Activated gamma-delta T cell (primary cell): ENCODE measurements around the gene DDIAS.
"Not testable (repeated sequence)": the region's sequence is repeated elsewhere in the genome, so short reads cannot be mapped to it uniquely, and the experiment has no call there.

Experiments used
- DNase-seq: peaks from one replicate; lab custom pipeline; 2025; lab: John Stamatoyannopoulos, UW

DDIAS gene

DNA sequence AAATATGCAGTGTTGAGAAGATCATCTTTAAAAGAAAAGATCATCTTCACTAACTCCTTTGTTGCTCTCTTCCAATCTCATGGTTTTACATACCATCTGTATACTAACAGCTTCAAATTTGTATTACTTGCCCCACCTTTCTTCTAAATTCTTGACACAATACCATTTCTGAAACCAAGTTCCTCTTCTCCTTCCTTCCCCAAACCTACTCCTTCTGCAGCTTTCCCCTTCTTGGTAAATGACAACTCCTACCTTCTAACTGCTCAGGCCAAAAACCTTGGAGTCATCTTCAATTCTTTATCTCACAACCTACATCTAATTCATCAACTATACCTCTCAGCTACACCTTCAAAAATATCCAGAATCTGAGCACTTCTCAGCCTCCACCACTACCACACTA lies 10.6 kb upstream of the DDIAS start:
- no peak for DNase-seq

DNA sequence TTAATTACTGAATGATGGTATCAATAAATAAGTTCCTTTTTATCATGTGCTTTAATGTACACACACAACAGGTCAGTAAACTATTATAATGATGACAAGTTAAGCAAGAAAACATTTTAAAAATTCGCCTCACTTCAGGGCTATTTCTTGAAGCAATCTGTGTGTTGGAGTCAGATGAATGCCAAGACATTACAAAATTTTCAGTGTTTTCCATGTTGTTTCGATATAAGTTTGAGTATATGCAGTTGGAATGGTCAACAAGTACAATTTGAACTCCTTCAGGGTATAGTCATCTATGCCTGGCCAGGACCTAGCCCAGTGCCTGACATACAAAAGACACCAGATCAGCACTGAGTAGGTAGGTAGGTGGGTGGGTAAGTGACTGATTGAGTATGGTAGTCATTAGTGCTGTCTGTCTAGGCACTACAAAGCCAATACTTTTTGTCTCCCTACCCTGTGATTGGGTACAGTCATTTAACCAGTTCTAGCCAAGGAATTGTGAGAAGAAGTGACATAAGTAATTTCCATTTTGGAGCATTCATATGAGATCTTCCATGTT lies 8.8 kb upstream of the DDIAS start:
- DNase-seq = no peak

DNA sequence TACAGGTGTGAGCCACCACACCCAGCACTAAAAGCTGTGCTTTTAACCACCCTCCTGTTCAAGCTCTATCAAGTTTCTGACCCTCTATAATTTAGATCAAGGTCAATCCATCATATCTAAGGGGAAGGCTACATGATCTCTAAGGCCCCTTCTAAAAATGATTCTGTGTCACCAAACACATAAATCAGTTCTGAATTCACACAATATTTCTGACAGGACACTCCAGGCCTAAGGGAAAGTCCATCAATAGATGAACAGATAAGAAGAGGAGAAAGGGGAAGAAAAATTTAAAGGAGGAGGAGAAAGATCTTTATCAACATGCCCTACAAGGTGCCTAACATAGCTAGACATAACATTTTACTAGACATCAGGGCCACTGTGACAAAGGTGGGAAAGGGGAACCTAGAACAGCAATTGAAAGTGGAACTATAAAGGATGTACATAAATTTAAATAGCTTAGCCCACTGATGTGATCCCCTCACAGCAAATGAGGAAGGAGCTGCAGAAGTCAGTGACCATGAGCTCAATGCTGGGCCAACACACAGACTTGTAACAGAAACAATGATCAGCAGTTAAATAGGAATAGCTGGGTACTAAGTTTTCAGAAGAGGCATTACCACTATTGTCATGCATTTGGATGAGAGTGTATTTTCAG lies 6.0 kb upstream of the DDIAS start:
- no peak for DNase-seq

- no peak for DNase-seq
Measured at GRCh38 chr11:82896183-82896582, 5.4 kb upstream of the DDIAS start.

- DNase-seq = no peak
Measured at GRCh38 chr11:82898241-82898640, 3.3 kb upstream of the DDIAS start.

- DNase-seq = no peak
Measured at GRCh38 chr11:82899186-82899820, 2.2 kb upstream of the DDIAS start.

DNA sequence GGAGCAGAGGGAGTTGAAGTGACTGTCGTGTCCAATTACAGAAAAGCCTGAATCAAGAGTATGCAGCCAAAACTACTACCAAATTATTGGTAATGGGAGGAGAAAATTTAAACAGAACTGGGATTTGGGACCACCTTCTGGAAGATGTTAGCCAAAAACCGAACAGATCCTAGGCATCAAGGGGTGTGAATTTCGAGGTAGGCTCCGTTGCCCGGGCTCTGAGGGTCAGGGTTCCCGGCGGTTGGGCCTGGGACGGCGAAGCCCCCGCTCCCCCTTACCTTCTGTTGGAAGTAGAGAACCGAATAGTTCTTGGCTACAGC lies 1.6 kb upstream of the DDIAS start:
- DNase-seq = no peak

GRCh38 chr11:82900277-82901164 lies 1.0 kb upstream of the DDIAS start, which contains the start of gene PRCP:
PRCP (minus strand) TSS chr11:82900430; CDS start chr11:82900402, 28 bp downstream.
- DNase-seq = peak; percentile 80

DNA sequence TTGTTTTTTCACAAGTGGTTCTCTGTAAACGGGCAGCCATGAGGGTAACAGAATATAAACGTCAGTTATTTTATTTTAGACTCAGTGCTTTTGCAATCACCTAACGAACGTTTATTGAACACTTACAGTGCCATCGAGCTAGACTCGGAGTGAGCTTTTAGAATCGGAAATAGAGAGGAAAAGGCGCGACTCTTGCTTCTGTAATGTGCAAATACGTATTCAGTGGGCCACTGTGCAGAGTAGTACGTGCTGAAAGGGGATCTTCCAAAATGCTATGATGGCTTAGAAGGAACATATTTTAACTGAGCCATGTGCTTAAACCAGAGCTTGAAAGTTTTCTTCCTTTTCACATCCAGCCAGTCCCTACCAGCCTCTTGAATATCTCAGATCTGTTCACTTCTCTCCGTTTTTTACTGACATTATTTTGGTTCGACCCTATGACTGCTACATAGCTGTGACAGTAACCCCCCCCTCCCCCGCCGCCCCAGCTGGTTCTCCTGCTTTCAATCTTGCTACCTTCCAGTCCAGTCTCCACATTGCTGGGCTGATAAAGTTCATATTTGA lies 468 bp downstream of the DDIAS start:
- DNase-seq = no peak

DNA sequence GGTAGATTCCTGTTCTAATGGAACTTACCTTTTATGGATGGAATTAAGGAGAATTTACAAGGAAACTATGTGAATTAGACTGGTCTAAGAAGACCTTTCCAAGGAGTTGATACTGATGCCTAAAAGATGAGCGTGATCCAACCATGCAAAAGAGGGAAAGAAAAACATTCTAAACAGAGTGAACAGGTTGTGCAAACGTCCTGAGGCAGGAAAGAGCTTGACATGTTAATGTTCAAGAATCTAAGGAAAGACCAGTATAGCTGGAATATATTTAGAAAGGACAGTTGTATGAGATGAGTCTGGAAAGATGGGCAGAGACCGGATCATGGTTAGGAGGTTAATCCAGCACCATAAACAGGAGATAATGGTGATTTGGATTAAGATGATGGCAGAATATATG lies 1.3 kb downstream of the DDIAS start:
- DNase-seq = no peak

DNA sequence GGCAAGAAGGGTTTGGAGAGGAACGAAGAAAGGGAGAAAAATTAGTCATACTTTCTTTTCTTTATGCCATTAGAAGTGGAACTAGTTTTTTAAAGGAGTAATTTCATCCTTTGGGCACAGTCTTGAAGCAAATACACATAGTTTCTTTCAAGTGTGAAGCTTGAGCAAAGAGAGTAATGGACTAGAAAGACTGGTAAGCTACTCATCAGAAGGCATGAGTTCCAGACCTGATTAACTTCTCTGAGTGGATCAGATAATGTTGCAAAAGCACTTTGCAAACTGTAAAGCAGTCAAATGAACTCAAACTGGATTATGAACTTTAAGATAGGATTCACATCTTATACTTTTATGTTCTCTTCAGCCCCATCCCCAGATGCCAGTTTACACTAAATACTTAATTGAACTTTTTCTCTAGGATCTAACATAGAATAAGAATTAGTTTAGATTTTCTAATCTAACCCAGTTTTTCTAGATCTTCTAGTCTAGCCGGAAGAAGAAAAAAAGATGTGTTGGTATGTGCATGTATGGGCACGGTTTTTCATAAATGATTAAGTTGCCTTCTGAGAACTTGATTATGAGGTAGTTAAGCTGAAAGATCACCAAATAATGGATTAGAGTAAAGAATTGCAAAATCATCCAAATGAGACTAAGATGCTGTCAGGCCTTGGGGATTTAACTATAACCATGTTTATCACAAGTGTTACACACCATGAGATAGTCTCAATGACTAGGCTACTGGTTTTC lies 2.5 kb downstream of the DDIAS start:
- no peak for DNase-seq

- DNase-seq = no peak
Measured at GRCh38 chr11:82906236-82906635, 4.7 kb downstream of the DDIAS start.

DNA sequence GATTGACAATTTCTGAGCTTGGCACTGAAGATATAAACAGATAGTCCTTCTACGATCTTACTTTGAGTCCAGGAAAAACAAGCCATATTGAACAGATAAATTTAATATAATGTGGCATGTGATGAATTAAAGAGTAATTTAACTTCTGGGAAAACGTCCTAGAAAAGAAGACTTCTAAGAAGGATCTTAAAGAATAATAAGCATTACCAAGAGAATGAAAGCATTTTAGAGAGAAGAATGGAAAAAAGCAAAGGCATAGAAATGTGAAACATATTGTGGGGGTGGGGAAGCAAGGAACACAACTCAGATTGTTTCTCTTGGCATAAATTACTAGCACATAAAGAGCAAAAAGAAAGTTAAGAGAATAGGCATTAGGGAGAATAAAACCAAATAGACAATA lies 5.4 kb downstream of the DDIAS start:
- no peak for DNase-seq

GRCh38 chr11:82907371-82907770 lies 5.8 kb downstream of the DDIAS start:
- no peak for DNase-seq

DNA sequence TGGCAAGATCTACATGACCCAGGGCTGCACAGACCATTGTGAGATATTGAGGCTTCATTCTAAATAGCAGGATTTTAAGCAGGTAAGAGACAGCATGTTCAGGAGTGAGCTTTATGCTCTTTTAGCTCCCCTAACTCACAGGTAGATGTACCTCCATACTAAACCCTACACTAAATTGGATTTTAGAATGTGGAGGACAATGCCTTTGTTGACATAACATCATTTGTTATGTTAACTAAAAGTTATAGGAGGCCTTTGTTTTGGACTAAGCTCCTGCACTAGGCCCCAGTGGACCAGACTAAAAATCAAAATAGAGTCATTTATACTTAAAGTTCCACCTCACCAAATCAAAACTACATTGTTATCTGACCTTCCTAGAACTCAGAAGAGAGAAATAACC lies 6.8 kb downstream of the DDIAS start:
- DNase-seq = no peak

- DNase-seq = no peak
Measured at GRCh38 chr11:82909015-82909640, 7.6 kb downstream of the DDIAS start.

DNA sequence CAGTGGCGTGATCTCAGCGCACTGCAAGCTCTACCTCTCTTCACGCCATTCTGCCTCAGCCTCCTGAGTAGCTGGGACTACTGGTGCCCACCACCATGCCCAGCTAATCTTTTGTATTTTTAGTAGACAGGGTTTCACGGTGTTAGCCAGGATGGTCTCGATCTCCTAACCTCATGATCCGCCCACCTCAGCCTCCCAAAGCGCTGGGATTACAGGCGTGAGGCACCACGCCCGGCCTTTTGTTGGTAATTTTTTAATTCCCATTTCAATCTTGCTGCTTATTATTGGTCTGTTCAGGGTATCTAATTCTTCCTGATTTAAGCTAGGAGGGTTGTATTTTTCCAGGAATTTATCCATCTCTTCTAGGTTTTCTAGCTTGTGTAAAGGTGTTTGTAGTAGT lies 18.2 kb downstream of the DDIAS start:
- DNase-seq = not testable (repeated sequence)

DNA sequence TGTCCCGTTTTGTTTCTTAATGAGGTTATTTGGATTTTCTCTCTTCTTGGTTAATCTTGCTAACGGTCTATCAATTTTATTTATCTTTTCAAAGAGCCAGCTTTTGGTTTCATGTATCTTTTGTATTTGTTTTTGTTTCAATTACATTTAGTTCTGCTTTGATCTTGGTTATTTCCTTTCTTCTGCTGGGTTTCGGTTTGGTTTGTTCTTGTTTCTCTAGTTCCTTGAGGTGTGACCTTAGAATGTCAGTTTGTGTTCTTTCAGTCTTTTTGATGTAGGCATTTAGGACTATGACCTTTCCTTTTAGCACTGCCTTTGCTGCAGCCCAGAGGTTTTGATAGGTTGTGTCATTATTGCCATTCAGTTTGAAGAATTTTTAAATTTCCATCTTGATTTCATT lies 18.7 kb downstream of the DDIAS start:
- not testable (repeated sequence) for DNase-seq

DNA sequence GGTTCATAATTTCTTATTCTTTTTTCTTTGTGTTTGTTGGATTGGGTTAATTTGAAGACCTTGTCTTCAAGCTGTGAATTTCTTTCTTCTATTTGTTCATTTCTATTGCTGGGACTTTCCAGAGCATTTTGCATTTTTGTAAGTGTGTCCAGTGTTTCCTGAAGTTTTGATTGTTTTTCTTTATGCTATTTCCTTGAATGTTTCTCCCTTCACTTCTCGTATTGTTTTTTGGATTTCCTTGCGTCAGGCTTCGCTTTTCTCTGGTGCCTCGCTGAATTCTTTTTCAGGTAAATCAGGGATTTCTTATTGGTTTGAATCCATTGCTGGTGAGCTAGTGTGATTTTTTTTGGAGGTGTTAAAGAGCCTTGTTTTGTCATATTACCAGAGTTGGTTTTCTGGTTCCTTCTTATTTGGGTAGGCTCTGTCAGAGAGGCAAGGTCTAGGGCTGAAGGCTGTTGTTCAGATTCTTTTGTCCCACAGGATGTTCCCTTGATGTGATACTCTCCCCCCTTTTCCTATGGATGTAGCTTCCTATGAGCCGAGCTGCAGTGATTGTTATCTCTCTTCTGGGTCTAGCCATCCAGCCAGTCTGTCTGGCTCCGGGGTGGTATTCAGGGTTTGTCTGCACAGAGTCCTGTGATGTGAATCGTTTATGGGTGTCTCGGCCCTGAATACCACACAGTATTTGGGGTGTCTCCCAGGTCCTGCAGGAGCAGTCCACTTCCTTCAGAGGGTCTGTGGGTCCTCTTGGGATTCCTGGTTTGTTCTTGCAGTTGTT lies 21.0 kb downstream of the DDIAS start:
- DNase-seq = not testable (repeated sequence)

DNA sequence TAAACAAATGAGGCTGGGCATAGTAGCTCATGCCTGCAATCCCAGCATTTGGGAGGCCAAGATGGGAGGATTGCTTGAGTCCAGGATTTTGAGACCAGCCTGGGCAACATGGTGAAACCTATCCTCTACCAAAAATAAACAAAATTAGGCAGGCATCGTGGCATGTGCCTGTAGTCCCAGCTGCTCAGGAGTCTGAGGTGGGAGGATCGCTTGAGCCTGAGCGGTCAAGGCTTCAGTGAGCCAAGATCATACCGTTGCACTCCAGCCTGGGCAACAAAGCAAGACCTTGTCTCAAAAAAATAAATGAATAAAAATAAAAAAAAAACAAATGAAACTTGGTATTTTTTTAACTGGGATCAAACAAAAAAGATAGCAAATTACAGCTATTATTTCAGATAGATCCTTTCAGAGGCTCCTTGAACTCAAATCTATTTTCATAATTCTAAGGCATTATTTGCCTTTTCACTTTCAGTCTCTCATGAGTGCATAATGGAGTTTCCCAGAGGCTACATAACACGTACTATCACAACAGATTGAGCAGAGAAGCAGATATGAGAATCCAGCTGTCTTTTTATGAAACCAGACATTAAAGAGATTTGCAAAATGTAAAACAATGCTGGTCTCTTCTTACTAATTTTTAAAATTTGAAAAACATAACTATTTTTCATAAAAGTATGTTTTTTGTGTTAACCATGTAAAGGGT lies 23.1 kb downstream of the DDIAS start:
- DNase-seq = no peak
